BLaER1 treated with 17β-estradiol and CSF1 and Interleukin-3, amounts not matched to agents 10 nM and 100 nM (cell line): Measurements from ENCODE around the gene GATA5.

Source experiments
- H3K27ac ChIP-seq, 11 experiments: shearing (Covaris generic); formaldehyde crosslinking; 2 replicates each; pipeline ENCODE4 v1.8.1; 2022
- H3K27me3 ChIP-seq, 11 experiments: shearing (Covaris generic); formaldehyde crosslinking; 2 replicates each; pipeline ENCODE4 v1.8.1; 2022
- H3K36me3 ChIP-seq, 11 experiments: shearing (Covaris generic); formaldehyde crosslinking; 2 replicates each; pipeline ENCODE4 v1.8.1; 2022
- H3K4me1 ChIP-seq, 10 experiments: shearing (Covaris generic); formaldehyde crosslinking; 2 replicates each; pipeline ENCODE4 v1.8.1; 2022
- H3K4me2 ChIP-seq, 11 experiments: shearing (Covaris generic); formaldehyde crosslinking; 2 replicates each; pipeline ENCODE4 v1.8.1; 2022
- H3K4me3 ChIP-seq, 10 experiments: shearing (Covaris generic); formaldehyde crosslinking; 2 replicates each; pipeline ENCODE4 v1.8.1; 2022
- H3K9ac ChIP-seq, 11 experiments: shearing (Covaris generic); formaldehyde crosslinking; 2 replicates each; pipeline ENCODE4 v1.8.1; 2022
- H3K9me3 ChIP-seq, 11 experiments: shearing (Covaris generic); formaldehyde crosslinking; replicated peaks in 1 of 11; 2 replicates each; pipeline ENCODE4 v1.8.1; 2022
- H4K20me1 ChIP-seq, 11 experiments: shearing (Covaris generic); formaldehyde crosslinking; 2 replicates each; pipeline ENCODE4 v1.8.1; 2022
- Cebpa-rat ChIP-seq, 11 experiments: shearing (Covaris generic); IDR thresholded peaks; 2 replicates each; pipeline ENCODE4 v1.8.1; 2022

GATA5 gene

GRCh38 chr20:62475772-62476055, at the start of gene GATA5:
GATA5 (minus strand) TSS chr20:62475995; CDS start chr20:62475521, 474 bp downstream.
- no peak for TF ChIP-seq Cebpa-rat (IDR thresholded peaks at IDR 0.05)
- Histone ChIP-seq H3K4me3 (peak within 1 kb of the TSS in 3 of 10 experiments; percentile 14 to 38 (median 24); a peak in 4 of 20 replicates), H3K9ac (no peak within 1 kb of the TSS), H3K4me2 (peak within 1 kb of the TSS; percentile 6 to 57 (median 35); a peak in 18 of 22 replicates), H3K9me3 (no peaks in the 10 kb centered on the region), H3K27me3 (peaks cover 96 to 99% (median 98%) of the 10 kb centered on the region in 11 experiments), H3K27ac (no peak within 1 kb of the TSS), H3K4me1 (peaks cover 18 to 66% (median 39%) of the 10 kb centered on the region in 10 experiments), H4K20me1 (peaks cover 0 to 88% (median 70%) of the 10 kb centered on the region in 11 experiments; a peak in 19 of 22 replicates), H3K36me3 (no peaks in the 10 kb centered on the region)

GRCh38 chr20:62525014-62525413, 49.2 kb upstream of the GATA5 start:
- no peaks in the 10 kb centered on the region for H3K9me3 ChIP-seq
- peak overlapping the region in 7 of 11 experiments; percentile 9 to 55 (median 30); a peak in 12 of 22 replicates for H3K9ac ChIP-seq
- peak overlapping the region; percentile 66 to 96 (median 90) for H3K4me2 ChIP-seq
- H3K4me1 ChIP-seq: peaks cover 29 to 53% (median 43%) of the 10 kb centered on the region in 10 experiments
- peaks cover 0 to 38% (median 7%) of the 10 kb centered on the region in 11 experiments; a peak in 11 of 22 replicates for H4K20me1 ChIP-seq
- peaks cover 4 to 39% (median 28%) of the 10 kb centered on the region in 11 experiments; a peak in 17 of 22 replicates for H3K27me3 ChIP-seq
- no peak for TF ChIP-seq Cebpa-rat (IDR thresholded peaks at IDR 0.05)
- no peaks in the 10 kb centered on the region for H3K36me3 ChIP-seq
- H3K4me3 ChIP-seq: peak overlapping the region in 5 of 10 experiments; percentile 12 to 40 (median 27); a peak in 4 of 20 replicates
- peak overlapping the region in 1 of 11 experiments; percentile 4; a peak in 1 of 22 replicates for H3K27ac ChIP-seq

DNA sequence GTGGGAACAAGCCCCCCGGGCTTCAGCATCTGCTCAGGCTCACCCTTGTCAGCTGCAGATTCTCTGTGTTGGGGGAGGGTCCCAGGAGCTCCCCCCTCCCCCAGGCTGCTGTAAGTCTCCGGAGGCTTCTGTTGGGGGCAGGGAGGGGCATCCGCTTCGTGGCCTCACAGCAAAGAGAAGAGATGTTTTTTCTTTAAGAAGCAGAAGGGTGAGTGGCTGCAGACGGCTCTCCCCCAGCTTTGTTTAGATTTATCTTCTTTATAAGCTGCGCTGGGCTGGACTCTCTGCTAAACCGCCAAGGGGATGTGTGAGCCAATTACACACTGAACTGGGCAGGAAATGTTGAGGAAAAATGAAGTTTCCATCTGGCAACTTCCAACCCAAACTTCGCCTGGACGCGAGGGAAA, 48.7 kb upstream of the GATA5 start:
- H3K4me3 ChIP-seq: peak overlapping the region in 6 of 10 experiments; percentile 9 to 40 (median 24); a peak in 5 of 20 replicates
- peaks cover 29 to 56% (median 47%) of the 10 kb centered on the region in 10 experiments for H3K4me1 ChIP-seq
- H3K36me3 ChIP-seq: no peaks in the 10 kb centered on the region
- TF ChIP-seq Cebpa-rat (IDR thresholded peaks at IDR 0.05): no peak
- peak overlapping the region; percentile 66 to 96 (median 90) for H3K4me2 ChIP-seq
- peaks cover 0 to 36% (median 9%) of the 10 kb centered on the region in 11 experiments; a peak in 11 of 22 replicates for H4K20me1 ChIP-seq
- peaks cover 4 to 39% (median 23%) of the 10 kb centered on the region in 11 experiments; a peak in 17 of 22 replicates for H3K27me3 ChIP-seq
- H3K9me3 ChIP-seq: no peaks in the 10 kb centered on the region
- H3K27ac ChIP-seq: peak overlapping the region in 1 of 11 experiments; percentile 4; a peak in 1 of 22 replicates
- peak overlapping the region in 7 of 11 experiments; percentile 9 to 55 (median 30); a peak in 12 of 22 replicates for H3K9ac ChIP-seq

DNA sequence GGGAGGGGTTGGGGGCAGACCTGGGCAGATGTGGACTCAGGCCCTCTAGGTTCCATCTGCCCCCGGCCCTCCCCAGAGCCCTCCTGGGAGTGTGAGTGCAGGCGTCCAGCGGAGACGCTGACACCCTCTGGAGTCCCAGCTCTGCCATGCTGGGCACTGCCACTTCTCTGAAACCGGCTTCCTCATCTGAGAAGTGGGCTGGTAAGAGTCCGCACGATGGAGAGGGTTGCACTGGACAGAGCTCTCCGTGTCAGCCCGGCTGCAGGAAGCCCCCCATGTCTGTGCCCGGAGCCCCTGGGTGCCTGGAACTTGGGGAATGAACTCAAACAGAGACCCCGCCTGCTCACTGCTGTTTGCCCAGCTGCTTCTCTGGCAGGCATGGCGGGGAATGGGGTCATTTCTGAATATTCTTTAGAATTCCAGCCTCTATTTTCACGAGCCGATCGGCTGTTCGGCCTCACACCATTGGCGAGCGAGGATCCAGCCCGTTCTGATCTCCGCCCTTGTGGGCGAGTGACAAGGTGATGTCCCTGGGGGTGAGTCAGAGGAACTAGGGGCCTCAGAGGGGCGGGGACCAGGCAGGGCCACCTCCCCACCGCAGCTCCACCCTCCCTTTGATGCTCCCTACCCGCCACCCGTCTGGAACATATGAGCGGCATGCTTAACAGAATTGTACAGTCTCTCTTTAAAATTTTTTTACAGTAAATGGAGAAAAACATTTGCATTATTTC, 47.8 kb upstream of the GATA5 start:
- peaks cover 4 to 47% (median 23%) of the 10 kb centered on the region in 11 experiments; a peak in 17 of 22 replicates for H3K27me3 ChIP-seq
- no peaks in the 10 kb centered on the region for H3K9me3 ChIP-seq
- H4K20me1 ChIP-seq: peaks cover 0 to 38% (median 15%) of the 10 kb centered on the region in 11 experiments; a peak in 12 of 22 replicates
- H3K4me2 ChIP-seq: peak overlapping the region; percentile 66 to 96 (median 90)
- H3K9ac ChIP-seq: no peak overlapping the region
- peaks cover 37 to 64% (median 56%) of the 10 kb centered on the region in 10 experiments for H3K4me1 ChIP-seq
- TF ChIP-seq Cebpa-rat (IDR thresholded peaks at IDR 0.05): no peak
- H3K36me3 ChIP-seq: no peaks in the 10 kb centered on the region
- H3K4me3 ChIP-seq: peak overlapping the region in 1 of 10 experiments; percentile 40; a peak in 1 of 20 replicates
- no peak overlapping the region for H3K27ac ChIP-seq

DNA sequence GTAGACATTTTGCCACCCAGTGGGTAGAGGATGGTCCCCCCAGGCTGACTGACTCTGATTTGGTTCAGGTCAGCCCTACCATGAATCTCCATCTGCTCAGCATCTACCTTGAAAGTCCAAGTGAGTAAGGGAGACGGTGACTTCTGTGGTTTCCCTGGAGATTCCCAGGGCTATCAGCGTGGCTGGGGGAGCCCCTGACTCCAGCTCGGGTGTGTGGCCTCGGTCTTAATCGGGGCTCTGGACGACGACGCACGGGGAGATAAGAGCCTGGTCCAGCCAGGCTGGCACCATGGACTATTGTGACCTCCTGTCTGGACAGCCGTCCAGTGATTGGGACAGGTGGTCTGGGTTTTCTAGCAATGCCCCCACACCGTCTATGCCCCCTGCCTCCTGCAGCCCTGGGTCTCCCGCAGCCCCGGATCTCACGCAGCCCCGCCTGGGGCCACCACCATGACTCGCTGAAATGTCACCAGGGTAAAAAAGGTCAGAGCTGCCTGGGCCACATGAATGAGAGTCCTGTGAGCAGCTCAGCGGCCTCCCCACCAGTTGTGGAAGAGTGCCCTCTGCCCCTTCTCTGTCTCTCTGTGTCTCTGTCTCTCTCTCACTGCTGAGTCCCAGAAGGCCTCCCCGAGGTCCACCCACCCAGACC, 47.1 kb upstream of the GATA5 start:
- Histone ChIP-seq H4K20me1 (peaks cover 0 to 43% (median 15%) of the 10 kb centered on the region in 11 experiments; a peak in 12 of 22 replicates), H3K4me2 (peak overlapping the region; percentile 66 to 96 (median 90); a peak in 20 of 22 replicates), H3K27me3 (peaks cover 4 to 55% (median 23%) of the 10 kb centered on the region in 11 experiments; a peak in 17 of 22 replicates), H3K36me3 (no peaks in the 10 kb centered on the region), H3K4me3 (no peak overlapping the region), H3K9ac (no peak overlapping the region), H3K4me1 (peaks cover 45 to 71% (median 63%) of the 10 kb centered on the region in 10 experiments), H3K9me3 (no peaks in the 10 kb centered on the region), H3K27ac (no peak overlapping the region)
- TF ChIP-seq Cebpa-rat (IDR thresholded peaks at IDR 0.05): no peak

GRCh38 chr20:62519826-62520225, 44.0 kb upstream of the GATA5 start:
- TF ChIP-seq Cebpa-rat (IDR thresholded peaks at IDR 0.05): no peak
- Histone ChIP-seq H3K4me2 (peak overlapping the region in 7 of 11 experiments; percentile 66 to 91 (median 83); a peak in 13 of 22 replicates), H3K9ac (no peak overlapping the region; a peak in 1 of 22 replicates), H3K27me3 (peaks cover 0 to 35% (median 7%) of the 10 kb centered on the region in 11 experiments; a peak in 15 of 22 replicates), H3K9me3 (no peaks in the 10 kb centered on the region), H3K4me1 (peaks cover 36 to 63% (median 58%) of the 10 kb centered on the region in 10 experiments), H3K4me3 (no peak overlapping the region), H3K36me3 (no peaks in the 10 kb centered on the region), H4K20me1 (peaks cover 0 to 36% (median 8%) of the 10 kb centered on the region in 11 experiments; a peak in 10 of 22 replicates), H3K27ac (no peak overlapping the region)

- H3K4me3 ChIP-seq: no peak overlapping the region
- peaks cover 0 to 30% (median 7%) of the 10 kb centered on the region in 11 experiments; a peak in 14 of 22 replicates for H3K27me3 ChIP-seq
Measured at GRCh38 chr20:62518911-62519310, 43.1 kb upstream of the GATA5 start.

GRCh38 chr20:62517901-62518610, 42.3 kb upstream of the GATA5 start:
- no peaks in the 10 kb centered on the region for H3K9me3 ChIP-seq
- H3K4me1 ChIP-seq: peaks cover 32 to 63% (median 58%) of the 10 kb centered on the region in 10 experiments
- peaks cover 0 to 27% (median 8%) of the 10 kb centered on the region in 11 experiments; a peak in 9 of 22 replicates for H4K20me1 ChIP-seq
- no peak overlapping the region for H3K4me3 ChIP-seq
- peaks cover 0 to 32% (median 7%) of the 10 kb centered on the region in 11 experiments; a peak in 14 of 22 replicates for H3K27me3 ChIP-seq
- no peak overlapping the region for H3K27ac ChIP-seq
- no peak for TF ChIP-seq Cebpa-rat (IDR thresholded peaks at IDR 0.05)
- no peaks in the 10 kb centered on the region for H3K36me3 ChIP-seq
- H3K9ac ChIP-seq: peak overlapping the region in 2 of 11 experiments; percentile 24 to 37; a peak in 2 of 22 replicates
- H3K4me2 ChIP-seq: peak overlapping the region; percentile 35 to 91 (median 82); a peak in 20 of 22 replicates

More at GRCh38 chr20:62518911-62519310, 43.1 kb upstream of the GATA5 start:
- Histone ChIP-seq H3K36me3 (no peaks in the 10 kb centered on the region), H3K27ac (no peak overlapping the region), H4K20me1 (peaks cover 0 to 27% (median 8%) of the 10 kb centered on the region in 11 experiments; a peak in 9 of 22 replicates), H3K4me2 (peak overlapping the region; percentile 35 to 91 (median 82); a peak in 21 of 22 replicates), H3K9me3 (no peaks in the 10 kb centered on the region), H3K9ac (peak overlapping the region in 5 of 11 experiments; percentile 6 to 47 (median 24); a peak in 4 of 22 replicates), H3K4me1 (peaks cover 32 to 63% (median 58%) of the 10 kb centered on the region in 10 experiments)
- TF ChIP-seq Cebpa-rat (IDR thresholded peaks at IDR 0.05): no peak
